ENCODE measurements around the gene CCDC167. TPM values are rescaled to one million over a fixed set of nuclear protein-coding genes. Genes with fewer than 3 reads are reported as not detected.

CCDC167 gene
- total and polyA plus RNA-seq, 2 of the 8 experiments (the other 6 are each of a cell fraction or from before 2014, with no cell fraction given) = 11.0 to 26.5 TPM

DNA sequence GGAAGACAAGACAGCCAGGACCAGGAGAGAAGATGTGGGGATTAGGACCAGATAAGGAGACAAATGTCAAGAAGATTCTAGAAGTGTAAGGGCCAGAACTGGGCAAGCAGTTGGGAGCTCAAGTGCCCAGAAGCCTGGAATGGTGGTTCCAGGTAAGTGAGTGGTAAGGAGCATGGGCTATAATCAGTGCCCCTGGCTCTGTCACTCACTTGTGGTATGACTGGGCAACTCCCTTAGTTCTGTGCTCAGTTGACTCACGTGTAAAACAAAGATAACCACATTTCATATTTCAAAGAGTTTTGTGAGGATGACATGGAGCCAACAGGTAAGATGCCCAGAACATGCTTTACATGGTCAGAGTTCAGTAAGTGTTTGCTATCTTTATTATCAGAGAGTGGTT is 11.2 kb downstream of the CCDC167 start:
- FAIRE-seq (no peak), DNase-seq (ENCODE audit: low read depth in 1 of 2, low spot score in 2 of 2) (no peak)
- no peak overlapping the region for H2BK15ac ChIP-seq (ENCODE audit: low read length)
- H2BK120ac ChIP-seq (replicated peaks; ENCODE audit: low read depth, low read length) = no peak overlapping the region
- H2AK5ac ChIP-seq (ENCODE audit: low read depth, low read length) = 0 out of 2 replicates have a peak overlapping the region, but pooled peaks have one; percentile 42
- no peaks in the 10 kb centered on the region for H3K79me2 ChIP-seq (ENCODE audit: control insufficient read depth in 1 of 2, insufficient read depth in 2 of 2, low read length in 2 of 2)
- no peaks in the 10 kb centered on the region for H3K23me2 ChIP-seq (ENCODE audit: low read depth, low read length)
- no peak overlapping the region for H4K91ac ChIP-seq (replicated peaks; ENCODE audit: insufficient read length, low read length)
- ChIA-PET POLR2A (ENCODE audit: partially characterized antibody) (interaction anchor here (0.6 to 1.3 kb wide), 3 partner anchors 12 to 71 kb away, joined by 3 to 4 read pairs (median 3); partner anchors contain the start of gene CCDC167), CTCF (ENCODE audit: partially characterized antibody) (interaction anchor here (0.5 to 2.6 kb wide), 16 partner anchors 11 to 286 kb away, joined by 3 to 14 read pairs (median 4); partner anchors contain the start of gene CCDC167)
- H3K9ac ChIP-seq (replicated peaks in 1 of 4; ENCODE audit: extremely low read depth in 1 of 4, low read depth in 3 of 4, low read length in 3 of 4) = no peak overlapping the region
- no peak overlapping the region for H2BK12ac ChIP-seq (ENCODE audit: low read depth, low read length)
- 83% methylated on average over 1 of the region's 1 CpG; no CpG with 5 or more reads in 1 of the 2 experiments for WGBS, 2 experiments (ENCODE audit: extremely low coverage in 1 of 2, insufficient coverage in 1 of 2, insufficient read length in 1 of 2, insufficient replicate concordance in 2 of 2, low coverage in 1 of 2, low lambda C conversion rate in 2 of 2, missing lambda C conversion rate in 1 of 2)
- H3K23ac ChIP-seq (ENCODE audit: insufficient read length) = no peak overlapping the region
- no peak overlapping the region for H3K27ac ChIP-seq (ENCODE audit: low read depth, low read length)
- no peak overlapping the region for H2AFZ ChIP-seq (ENCODE audit: low read length)
- TF ChIP-seq KDM4A (IDR thresholded peaks at IDR 0.05; ENCODE audit: low read depth, low read length, severe bottlenecking) (no peak), YY1 (IDR thresholded peaks at IDR 0.05; ENCODE audit: low read depth, low read length) (no peak), SRF (IDR thresholded peaks at IDR 0.05; ENCODE audit: low read depth, low read length) (no peak), BRCA1 (IDR thresholded peaks at IDR 0.05; ENCODE audit: low read depth, low read length) (no peak), NRF1 (IDR thresholded peaks at IDR 0.05; ENCODE audit: low read depth, low read length) (no peak), JUND (IDR thresholded peaks at IDR 0.05; ENCODE audit: low read length) (no peak), BCL11A (IDR thresholded peaks at IDR 0.05; ENCODE audit: low read depth in 2 of 2, low read length in 2 of 2) (no peak), SP4 (IDR thresholded peaks at IDR 0.05; ENCODE audit: low read length) (no peak), PHF8 (conservative IDR thresholded peaks at IDR 0.05; ENCODE audit: low read depth, low read length) (no peak), SIRT6 (IDR thresholded peaks at IDR 0.05; ENCODE audit: low read length) (no peak)
- H3K56ac ChIP-seq (replicated peaks; ENCODE audit: insufficient read length, low read depth, low read length) = no peak overlapping the region
- no peak overlapping the region for H3K4me3 ChIP-seq (ENCODE audit: extremely low read depth in 1 of 4, insufficient read depth in 2 of 4, low read depth in 3 of 4, low read length in 4 of 4)
- H2BK5ac ChIP-seq (ENCODE audit: low read depth, low read length) = no peak overlapping the region
- no peak overlapping the region for H4K8ac ChIP-seq (ENCODE audit: extremely low read depth, insufficient read depth, low read length)
- H3K18ac ChIP-seq (ENCODE audit: extremely low read depth, low read length) = no peak overlapping the region
- no peak overlapping the region for H4K5ac ChIP-seq (ENCODE audit: insufficient read length, low read depth, low read length)
- no peak overlapping the region for H3K14ac ChIP-seq (ENCODE audit: insufficient read length)
- peaks cover 12 to 30% (median 17%) of the 10 kb centered on the region in 4 experiments for H3K4me1 ChIP-seq (replicated peaks in 1 of 4; ENCODE audit: control insufficient read depth in 3 of 4, insufficient read depth in 4 of 4, low read length in 3 of 4)
- H3K9me3 ChIP-seq (ENCODE audit: insufficient read depth in 2 of 2, low read depth in 1 of 2, low read length in 1 of 2) = no peaks in the 10 kb centered on the region
- H3K4me2 ChIP-seq (ENCODE audit: insufficient read depth in 1 of 2, low read depth in 2 of 2, low read length in 2 of 2) = no peak overlapping the region
- no peaks in the 10 kb centered on the region for H3K36me3 ChIP-seq (ENCODE audit: control insufficient read depth in 2 of 4, insufficient read depth in 4 of 4, low read length in 3 of 4)
- H2BK20ac ChIP-seq (ENCODE audit: low read length) = no peak overlapping the region
- H3K4ac ChIP-seq (replicated peaks; ENCODE audit: insufficient read length, low read depth, low read length) = no peak overlapping the region
- H3K79me1 ChIP-seq (ENCODE audit: low read depth, low read length) = no peaks in the 10 kb centered on the region
- peaks cover 0 to 2% (median 0%) of the 10 kb centered on the region in 4 experiments; a peak in 1 of 7 replicates for H3K27me3 ChIP-seq (replicated peaks in 1 of 4; ENCODE audit: control insufficient read depth in 3 of 4, extremely low read depth in 1 of 4, insufficient read depth in 3 of 4, low read length in 3 of 4)
- H4K20me1 ChIP-seq (replicated peaks in 1 of 2; ENCODE audit: control insufficient read depth in 1 of 2, insufficient read depth in 2 of 2, low read length in 2 of 2) = peaks cover 0 to 5% of the 10 kb centered on the region in 2 experiments
